Urothelium cell line (cell line): ENCODE results near the gene TALDO1.

Experiments used
- DNase-seq: peaks from one replicate; pipeline ENCODE4 v3.0.0; 2011; ENCODE audit warnings: low spot score, mixed read lengths
- FAIRE-seq: peaks from 2 replicates; lab custom pipeline; 2011; peaks lifted over from hg19 to GRCh38; lab: Jason Lieb, UNC

Gene TALDO1

GRCh38 chr11:766106-766935, 19.1 kb downstream of the TALDO1 start:
- DNase-seq (no peak), FAIRE-seq (no peak)

- FAIRE-seq, result no peak
- no peak for DNase-seq
These were observed 19.6 kb downstream of the TALDO1 start for GRCh38 chr11:766936-767210.

DNA sequence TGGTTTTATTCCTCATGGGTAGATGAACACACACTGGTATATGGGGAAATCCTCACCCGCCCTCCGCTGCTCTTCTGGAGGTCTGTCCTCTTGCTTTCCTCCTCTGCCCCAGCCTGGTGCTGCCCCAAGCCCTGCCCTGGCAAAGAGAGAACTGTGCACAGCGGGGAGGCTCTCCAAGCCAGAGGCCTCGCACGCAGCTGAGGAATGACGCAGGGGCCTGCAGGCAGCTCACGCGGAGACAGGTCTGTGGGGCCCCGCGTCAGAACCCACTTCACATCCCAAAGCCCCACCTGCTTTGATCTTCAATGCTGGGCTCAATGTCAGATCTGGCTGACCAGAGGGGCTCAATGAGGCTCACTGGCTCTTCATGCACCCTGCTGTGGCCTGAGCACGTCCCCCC, 20.0 kb downstream of the TALDO1 start:
- FAIRE-seq (no peak), DNase-seq (no peak)

DNA sequence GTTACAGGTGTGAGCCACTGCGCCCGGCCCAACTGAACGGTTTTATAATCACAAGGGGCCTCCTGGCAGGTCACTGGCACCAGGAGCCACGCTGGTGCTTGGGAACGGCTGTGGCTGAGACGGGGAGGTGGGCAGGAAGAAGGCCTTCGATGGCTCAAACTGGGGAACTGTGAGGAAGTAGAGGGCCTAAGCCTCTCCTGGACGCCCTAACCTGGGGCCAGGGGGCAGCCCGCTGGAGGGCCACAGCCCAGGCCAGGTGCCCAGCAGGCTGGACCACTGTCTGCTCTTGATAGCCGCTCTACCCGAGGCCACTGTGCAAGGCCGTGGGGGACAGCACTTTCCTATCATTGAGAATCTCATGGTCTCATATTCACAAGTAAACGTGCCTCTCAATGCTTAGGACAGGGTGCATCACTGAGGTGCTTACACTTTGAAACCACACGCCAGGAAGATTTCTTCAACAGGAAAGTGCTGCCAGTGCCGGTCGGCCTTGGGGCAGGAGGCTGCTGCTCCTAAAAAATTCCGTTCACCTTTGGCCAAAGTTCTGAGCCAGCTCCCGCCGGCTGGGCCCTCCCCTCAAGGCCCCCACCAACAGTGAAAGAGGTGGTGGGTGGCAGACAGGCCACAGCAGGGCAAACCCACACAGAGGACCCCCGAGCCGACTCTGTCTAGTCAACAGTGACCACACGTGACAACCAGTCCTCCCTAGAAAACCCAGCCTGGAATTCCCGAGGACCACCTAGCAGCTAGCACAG, 22.8 kb downstream of the TALDO1 start:
- no peak for DNase-seq
- FAIRE-seq, result no peak

- no peak for DNase-seq
- FAIRE-seq, result no peak
These were observed 23.7 kb downstream of the TALDO1 start for GRCh38 chr11:770642-771616.

DNA sequence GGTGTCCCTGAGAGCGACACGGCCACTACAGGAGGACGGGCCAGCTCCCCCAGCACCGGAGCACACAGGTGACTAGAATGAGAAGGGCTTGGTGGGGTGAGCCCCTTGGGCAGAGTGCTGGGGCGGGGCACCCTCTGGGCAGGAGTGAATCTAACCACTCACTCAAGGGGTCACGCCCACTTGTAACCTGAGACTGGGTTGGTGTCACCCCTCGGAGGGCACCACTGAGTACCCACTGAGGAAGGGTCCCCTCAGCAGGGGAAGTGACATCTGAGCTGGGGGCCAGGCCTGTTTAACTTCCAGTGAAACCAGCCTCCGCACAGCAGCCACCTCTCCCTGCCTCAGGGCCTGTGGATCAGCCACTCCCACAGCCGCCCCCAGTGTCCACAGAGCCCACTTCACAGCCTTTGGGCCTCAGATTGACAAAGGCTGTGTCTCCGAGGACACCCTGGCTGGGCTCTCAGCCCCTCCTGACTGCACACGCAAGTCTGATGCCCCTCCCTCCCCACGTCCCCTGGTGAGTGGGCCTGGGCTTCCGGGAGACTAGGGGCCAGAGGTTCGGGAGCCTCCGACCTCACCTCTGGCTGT, 24.4 kb downstream of the TALDO1 start:
- DNase-seq, result no peak
- FAIRE-seq, result no peak

DNA sequence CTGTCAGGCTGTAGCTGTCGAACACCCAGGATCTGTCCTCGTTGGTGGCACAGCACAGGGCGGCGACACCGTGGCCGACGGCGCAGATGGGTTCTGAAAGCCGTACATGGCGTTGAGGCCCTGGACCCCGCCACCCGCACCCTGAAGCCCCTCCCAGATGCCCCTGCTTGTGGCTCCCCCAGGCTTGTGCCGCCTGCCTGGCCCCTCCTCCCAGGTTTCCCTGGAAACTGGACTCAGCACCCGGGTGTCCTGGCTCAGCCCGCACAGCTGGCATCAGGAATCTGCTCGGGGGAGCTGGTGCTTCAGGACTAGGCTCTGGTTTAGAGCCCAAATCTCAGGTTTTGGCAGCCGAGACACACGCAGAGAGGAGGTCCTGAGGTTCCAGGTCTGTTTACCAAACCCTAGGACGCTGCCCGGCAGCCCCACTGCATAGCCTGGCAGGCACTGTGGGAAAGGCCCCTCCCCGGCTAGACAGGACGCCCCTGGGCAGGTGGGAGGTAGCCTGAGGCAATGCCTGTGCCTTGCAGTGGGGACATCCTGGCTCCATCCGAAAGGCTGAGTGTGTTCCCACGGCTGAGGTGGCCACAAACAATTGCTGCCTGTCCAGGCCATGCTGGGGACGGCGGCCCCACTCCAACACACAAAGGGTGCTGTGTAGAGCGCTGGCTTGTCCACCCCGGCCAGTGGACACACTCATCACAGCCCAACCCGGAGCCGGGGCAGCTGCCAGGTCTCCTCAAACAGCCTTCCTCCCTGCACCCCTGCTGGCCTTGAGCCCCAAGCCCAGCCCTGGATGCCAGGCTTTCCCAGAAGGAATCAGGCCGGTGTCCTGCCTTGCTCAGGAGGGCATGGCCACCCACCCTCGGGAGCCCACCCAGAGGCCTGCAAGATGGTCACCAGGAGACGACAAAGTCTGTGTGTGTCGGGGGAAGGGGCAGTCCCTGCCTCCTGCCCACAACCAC, 25.4 kb downstream of the TALDO1 start:
- no peak for FAIRE-seq

DNA sequence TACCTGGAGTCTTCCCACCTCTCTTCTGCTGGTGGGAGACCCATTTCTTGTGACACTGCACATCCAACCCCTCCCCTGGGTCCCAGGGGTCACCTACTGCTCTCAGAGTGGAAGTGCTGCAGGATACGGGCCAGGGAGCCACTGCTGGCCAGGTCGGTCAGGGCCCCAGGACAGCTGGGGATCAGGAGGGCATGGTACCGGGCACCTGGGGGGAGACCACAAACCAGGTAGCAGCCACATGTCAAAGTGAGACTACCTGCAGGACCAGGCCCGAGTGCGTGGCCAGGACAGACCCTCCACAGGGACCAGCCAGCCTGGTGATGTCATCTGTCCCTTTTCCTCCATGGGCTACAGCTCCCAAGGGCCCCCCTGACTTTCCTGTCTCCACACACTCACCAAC, 26.2 kb downstream of the TALDO1 start:
- FAIRE-seq (no peak), DNase-seq (no peak)

More for the DNA sequence above, 25.4 kb downstream of the TALDO1 start:
- no peak for DNase-seq

- DNase-seq (no peak), FAIRE-seq (no peak)
These were observed 26.6 kb downstream of the TALDO1 start for GRCh38 chr11:773830-774229.

DNA sequence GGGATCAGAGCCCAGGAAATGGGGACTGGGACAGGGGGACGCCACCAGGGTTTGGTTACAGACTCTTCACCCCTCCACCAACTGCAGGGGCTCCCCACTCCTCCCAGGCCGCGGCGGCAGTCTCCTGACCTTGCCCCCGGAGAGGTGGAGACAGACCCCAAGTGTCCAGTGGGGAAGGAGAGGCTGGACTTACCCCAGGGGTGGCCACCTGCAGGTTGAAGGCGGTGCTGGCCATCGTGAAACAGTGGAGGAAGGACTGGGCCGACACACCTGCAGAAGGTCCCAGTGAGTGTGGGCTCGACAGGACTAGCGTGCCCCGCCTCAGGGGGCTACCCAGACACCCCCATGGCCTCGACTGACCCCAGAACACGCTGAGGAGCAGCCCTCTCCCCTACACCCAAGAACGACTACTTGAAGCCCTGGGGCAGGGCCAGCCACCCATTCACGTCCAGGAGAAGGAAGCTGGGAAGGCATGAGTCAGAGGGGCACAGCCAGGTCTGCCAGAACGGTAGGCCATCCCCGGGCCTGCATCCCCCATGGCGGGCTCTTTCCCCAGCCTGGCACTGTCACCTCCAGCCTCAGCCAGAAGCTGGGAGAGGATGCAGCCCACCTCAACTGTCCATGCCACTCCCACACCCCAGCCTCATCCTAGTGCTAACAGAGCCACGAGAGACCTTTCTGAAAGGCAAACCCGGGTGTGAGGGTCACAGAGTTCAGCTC, 27.8 kb downstream of the TALDO1 start:
- DNase-seq (no peak), FAIRE-seq (no peak)

DNA sequence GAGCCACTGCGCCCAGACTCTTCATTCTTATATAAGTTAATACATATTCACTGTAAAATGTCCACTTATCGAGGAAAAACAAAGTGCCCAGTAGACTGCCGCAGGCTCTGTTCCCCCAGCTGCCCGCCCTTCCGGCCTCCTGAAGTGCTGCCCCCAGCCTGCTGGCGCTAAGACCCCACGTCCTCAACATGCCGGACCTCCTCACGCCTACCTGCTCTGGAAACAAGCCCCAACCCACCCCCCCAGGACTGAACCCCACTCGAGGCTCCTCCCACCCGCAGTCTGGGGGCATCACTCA, 28.9 kb downstream of the TALDO1 start:
- DNase-seq, result no peak
- FAIRE-seq, result no peak

- FAIRE-seq, result no peak
- no peak for DNase-seq
These were observed 29.5 kb downstream of the TALDO1 start for GRCh38 chr11:776561-777287.

DNA sequence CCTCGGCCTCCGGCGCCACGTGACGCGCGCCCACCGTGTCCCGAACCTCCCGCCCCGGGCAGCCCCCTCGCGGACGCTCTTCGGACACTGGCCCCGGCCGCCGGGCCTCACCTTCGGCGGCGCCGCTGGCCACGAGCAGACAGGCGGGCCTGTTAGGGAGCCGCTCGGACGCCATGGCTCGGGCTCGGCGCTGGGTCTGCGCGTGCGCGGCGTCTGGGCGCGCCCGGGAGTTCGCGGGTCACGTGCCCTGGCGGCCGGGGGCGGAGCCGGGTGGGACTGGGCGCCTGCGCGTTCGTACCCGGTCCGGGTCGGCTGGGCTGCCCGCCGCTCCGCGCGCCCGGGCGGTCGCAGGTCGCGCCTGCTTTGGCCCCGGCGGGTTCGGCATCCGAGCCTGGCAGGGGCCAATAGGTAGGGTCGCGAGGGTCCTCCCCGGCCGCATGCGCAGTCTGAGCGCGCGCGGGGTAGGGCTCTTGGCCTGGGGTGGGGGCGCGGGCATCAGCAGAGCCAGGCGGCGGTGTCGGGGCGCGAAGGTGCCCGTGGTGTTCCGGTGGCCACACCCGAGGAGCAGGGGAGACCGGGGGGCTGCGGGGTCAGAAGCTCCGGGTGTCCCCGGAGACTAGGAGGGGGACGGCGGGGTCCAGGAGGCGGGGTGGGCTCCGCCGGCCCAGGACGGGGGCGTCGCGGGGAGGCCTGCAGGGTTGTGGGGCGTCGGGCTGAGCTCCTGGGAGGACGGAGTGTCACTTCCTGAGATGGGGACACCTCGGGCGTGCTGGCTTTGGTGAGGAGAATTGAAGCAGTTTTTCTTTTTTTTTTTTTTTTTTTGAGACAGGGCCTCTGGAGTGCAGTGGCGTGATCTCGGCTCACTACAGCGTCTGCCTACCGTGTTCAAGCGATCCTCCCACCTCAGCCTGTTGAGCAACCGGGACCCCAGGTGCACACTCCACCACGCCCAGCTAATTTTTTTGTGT, 30.3 kb downstream of the TALDO1 start, which contains the start of gene GATD1:
TSS of gene GATD1 (minus strand) at position 200 of the 968 bp plus-strand sequence. CDS start at position 175, 25 bp downstream.
- DNase-seq (peak; percentile 96), FAIRE-seq (peak; percentile 77)

DNA sequence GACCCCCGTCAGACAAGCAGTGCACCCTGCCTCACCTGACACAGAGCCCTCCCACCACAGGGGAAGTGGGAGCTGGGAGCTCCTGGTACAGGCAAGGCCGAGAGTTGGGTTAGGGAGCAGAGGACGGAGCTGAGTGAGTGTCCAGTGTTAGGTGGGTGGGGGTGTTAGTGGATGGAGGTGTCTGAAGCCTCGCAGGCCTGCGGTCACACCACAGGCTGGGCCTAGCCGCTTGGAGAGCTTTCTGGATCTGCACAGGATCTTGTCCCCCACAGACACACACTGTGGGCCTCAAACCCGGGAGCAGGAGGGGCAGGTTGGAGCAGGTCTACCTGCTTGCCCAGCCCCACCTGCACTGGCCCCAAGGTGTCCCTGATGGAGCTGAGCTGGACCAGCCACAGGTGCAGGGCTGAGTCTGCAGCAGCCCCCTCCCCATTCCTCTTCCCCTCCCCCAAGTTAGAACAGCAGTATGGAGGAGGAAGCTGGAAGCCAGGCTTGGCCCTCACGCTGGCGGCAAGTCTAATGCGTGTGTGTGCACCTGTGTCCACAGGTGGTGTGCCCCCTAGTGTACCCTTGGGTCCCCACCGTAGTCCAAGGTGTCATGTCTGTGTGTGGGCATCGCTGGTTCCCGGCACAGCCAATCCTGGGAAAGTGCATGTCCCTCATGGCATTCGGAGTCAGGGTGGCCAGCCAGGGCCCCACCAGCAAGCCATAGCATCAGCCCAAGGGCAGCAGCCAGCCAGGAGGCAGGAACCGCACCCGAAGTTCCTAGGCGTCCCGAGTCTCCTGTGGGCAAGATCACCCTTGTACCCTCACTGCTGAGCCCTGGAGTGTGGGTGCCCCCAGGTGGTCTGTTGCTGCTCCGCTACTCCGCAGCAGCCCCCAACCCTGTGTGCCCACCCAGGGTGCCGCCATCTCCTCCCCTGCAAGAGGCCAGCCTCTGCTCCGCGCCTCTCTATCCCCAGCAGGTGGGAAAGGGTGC, 32.0 kb downstream of the TALDO1 start:
- no peak for DNase-seq
- no peak for FAIRE-seq

- DNase-seq, result no peak
- FAIRE-seq, result no peak
These were observed 32.8 kb downstream of the TALDO1 start for GRCh38 chr11:779955-780532.
